Raji (cell line): ENCODE measurements around the gene NAALADL2.

Experiments used
- POLR2A ChIP-seq: IDR thresholded peaks from 2 replicates; pipeline ENCODE4 v1.6.1; 2011; ENCODE audit warnings: low read depth, low read length, control low read depth; ENCODE audit not compliant: insufficient read depth

NAALADL2 gene

GRCh38 chr3:175476489-175476888, 617.4 kb downstream of the NAALADL2 start:
- TF ChIP-seq POLR2A, result no peak

DNA sequence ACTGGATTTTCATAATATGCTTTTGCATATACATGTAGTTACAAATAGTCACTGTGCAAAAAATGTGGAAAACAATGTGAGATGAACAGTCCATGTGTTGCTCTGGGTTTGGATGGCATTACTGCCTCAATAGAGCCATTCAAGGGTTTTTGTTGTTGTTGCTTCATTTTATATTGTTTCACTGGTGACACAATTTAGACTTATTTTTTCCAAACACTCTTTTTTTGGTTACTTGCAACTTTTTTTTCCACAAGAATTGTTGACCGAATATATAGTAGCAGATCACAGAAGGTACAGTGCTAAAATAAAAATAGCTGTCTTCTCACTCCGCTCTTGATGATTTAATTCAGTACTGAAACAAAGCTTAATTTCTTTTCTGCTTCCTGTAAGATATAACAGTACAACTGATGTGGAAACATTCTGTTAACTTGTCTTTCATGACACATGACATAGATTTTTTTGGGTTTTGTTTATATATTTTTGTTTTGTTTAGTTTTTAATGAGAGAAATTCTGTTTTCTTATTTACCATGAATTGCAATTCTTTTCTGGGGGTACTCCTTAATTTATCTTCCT, 618.6 kb downstream of the NAALADL2 start:
- no peak for TF ChIP-seq POLR2A

- TF ChIP-seq POLR2A, result no peak
Observed at GRCh38 chr3:175478301-175478700, 619.2 kb downstream of the NAALADL2 start.

GRCh38 chr3:175479175-175479574, 620.0 kb downstream of the NAALADL2 start:
- no peak for TF ChIP-seq POLR2A

GRCh38 chr3:175479800-175480199, 620.7 kb downstream of the NAALADL2 start:
- no peak for TF ChIP-seq POLR2A

GRCh38 chr3:175484666-175485065, 625.5 kb downstream of the NAALADL2 start:
- TF ChIP-seq POLR2A, result no peak

DNA sequence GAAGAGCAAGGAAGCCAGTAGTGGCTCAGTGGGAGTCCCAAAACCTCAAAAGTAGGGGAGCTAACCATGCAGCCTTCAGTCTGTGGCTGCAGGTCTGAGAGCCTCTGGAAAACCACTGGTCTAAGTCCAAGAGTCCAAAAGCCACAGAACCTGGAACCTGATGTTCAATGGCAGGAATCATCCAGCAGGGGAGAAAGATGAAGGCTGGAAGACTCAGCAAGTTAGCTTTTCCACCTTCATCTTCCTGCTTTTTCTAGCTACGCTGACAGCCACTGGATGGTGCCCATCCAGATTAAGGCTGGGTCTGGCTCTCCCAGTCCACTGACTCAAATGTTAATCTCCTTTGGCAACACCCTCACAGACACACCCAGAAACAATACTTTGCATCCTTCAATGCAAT, 626.3 kb downstream of the NAALADL2 start:
- no peak for TF ChIP-seq POLR2A

GRCh38 chr3:175486255-175486654, 627.1 kb downstream of the NAALADL2 start:
- no peak for TF ChIP-seq POLR2A

DNA sequence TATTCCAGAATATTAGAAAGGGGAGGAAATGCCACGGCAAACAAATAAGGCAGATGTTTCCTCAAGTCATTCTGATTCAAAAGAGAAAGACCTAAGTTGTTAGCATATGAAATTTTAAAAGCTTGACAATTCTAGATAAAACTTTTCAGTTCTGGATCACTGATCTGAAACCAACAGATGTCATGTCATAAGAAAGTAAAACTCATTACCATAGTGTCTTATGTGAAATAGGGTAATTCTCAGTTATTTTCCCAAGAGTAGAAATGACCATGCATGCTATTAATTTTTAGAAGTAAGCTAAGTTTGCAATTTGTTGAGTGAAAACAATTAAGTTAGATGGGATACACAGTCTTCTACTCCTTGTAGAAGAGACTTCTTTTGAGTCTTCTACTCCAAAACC, 630.3 kb downstream of the NAALADL2 start:
- no peak for TF ChIP-seq POLR2A

GRCh38 chr3:175493301-175493700, 634.2 kb downstream of the NAALADL2 start:
- no peak for TF ChIP-seq POLR2A

GRCh38 chr3:175495331-175495730, 636.2 kb downstream of the NAALADL2 start:
- TF ChIP-seq POLR2A, result no peak

GRCh38 chr3:175502155-175502554, 643.0 kb downstream of the NAALADL2 start:
- TF ChIP-seq POLR2A, result no peak

GRCh38 chr3:175511219-175511785, 652.2 kb downstream of the NAALADL2 start:
- no peak for TF ChIP-seq POLR2A

DNA sequence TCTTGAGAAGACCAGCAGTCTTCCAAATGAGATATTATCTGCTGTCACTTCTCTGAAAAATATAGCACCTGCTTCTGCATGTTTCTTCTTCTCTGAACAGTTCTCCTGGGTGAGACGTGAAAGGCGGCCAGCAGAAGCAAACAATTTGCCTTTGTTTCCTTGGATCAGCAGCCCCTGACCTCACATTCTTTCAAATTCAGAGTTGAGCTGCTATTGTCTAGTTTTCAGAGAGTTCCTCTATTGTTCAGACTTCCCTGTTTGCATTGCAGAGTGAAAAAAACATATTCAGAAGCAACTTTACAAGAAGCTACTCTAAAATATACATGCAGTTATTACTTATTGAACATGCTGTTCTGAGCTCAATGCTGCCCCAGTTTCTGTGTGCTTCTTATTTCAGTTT, 653.6 kb downstream of the NAALADL2 start:
- no peak for TF ChIP-seq POLR2A

GRCh38 chr3:175518459-175518858, 659.3 kb downstream of the NAALADL2 start:
- TF ChIP-seq POLR2A, result no peak

DNA sequence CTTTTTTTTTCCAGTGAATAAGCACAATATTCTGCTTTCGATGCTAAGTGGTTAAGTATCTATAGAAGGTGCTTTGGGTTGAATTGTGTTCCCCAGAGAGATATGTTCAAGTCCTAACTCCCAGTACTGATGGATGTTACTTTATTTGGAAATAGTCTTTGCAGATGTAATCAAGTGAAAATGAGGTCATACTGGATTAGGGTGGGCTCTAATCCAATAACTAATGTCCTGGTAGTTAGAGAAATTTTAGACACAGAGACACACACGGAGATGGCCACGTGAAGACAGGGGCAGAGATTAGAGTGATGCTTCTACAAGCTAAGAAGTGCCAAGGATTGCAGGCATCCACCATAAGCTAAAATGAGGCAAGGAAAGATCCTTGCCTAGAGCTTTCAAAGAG, 662.3 kb downstream of the NAALADL2 start:
- no peak for TF ChIP-seq POLR2A

- TF ChIP-seq POLR2A, result no peak
Observed at GRCh38 chr3:175526191-175526590, 667.1 kb downstream of the NAALADL2 start.
